Activated naive CD4-positive, alpha-beta T cell treated with Interleukin-2 at 50 U/mL for 16 hours (primary cell): Measurements from ENCODE around the gene LMNTD1.
"Not testable (repeated sequence)": the region's sequence is repeated elsewhere in the genome, so short reads cannot be mapped to it uniquely, and the experiment has no call there.

Experiments
- DNase-seq: peaks from one replicate; pipeline ENCODE4 v3.0.0-alpha.2; 2020

The LMNTD1 gene

DNA sequence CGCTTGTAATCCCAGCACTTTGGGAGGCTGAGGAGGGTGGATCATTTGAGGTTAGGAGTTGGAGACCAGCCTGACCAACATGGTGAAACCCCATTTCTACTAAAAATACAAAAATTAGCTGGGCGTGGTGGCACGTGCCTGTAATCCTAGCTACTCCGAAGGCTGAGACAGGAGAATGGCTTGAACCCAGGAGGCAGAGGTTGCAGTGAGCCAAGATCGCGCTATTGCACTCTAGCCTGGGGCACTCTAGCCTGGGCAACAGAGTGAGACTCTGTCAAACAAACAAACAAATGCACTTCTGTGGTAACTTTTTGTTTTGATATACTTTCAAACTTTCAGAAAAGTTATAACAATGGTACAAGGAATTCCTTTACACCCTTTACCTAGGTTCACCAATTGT, 126.3 kb downstream of the LMNTD1 start:
- DNase-seq = not testable (repeated sequence)
